Measurements from ENCODE around the gene EPHB4. TPM values are rescaled to one million over a fixed set of nuclear protein-coding genes. Genes with fewer than 3 reads are reported as not detected.
"Not testable (repeated sequence)": the region's sequence is repeated elsewhere in the genome, so short reads cannot be mapped to it uniquely, and the experiment has no call there.

Gene EPHB4
- total RNA-seq, 1 donor from 2014 or later = 88.9 TPM

GRCh38 chr7:100812729-100813128, 14.6 kb downstream of the EPHB4 start:
- Mint-ChIP-seq H3K4me1 (ENCODE audit: unreplicated experiment) (no peaks in the 10 kb centered on the region), H3K27me3 (ENCODE audit: unreplicated experiment) (no peaks in the 10 kb centered on the region), H3K9me3 (ENCODE audit: unreplicated experiment) (no peaks in the 10 kb centered on the region), H3K4me3 (ENCODE audit: unreplicated experiment) (no peak overlapping the region), H3K36me3 (ENCODE audit: unreplicated experiment) (peaks cover 51% of the 10 kb centered on the region), H3K27ac (ENCODE audit: unreplicated experiment) (no peak overlapping the region)
- TF ChIP-seq, protein P1, sequence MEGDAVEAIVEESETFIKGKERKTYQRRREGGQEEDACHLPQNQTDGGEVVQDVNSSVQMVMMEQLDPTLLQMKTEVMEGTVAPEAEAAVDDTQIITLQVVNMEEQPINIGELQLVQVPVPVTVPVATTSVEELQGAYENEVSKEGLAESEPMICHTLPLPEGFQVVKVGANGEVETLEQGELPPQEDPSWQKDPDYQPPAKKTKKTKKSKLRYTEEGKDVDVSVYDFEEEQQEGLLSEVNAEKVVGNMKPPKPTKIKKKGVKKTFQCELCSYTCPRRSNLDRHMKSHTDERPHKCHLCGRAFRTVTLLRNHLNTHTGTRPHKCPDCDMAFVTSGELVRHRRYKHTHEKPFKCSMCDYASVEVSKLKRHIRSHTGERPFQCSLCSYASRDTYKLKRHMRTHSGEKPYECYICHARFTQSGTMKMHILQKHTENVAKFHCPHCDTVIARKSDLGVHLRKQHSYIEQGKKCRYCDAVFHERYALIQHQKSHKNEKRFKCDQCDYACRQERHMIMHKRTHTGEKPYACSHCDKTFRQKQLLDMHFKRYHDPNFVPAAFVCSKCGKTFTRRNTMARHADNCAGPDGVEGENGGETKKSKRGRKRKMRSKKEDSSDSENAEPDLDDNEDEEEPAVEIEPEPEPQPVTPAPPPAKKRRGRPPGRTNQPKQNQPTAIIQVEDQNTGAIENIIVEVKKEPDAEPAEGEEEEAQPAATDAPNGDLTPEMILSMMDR (IDR thresholded peaks at IDR 0.05) = no peak
- DNase-seq (ENCODE audit: extremely low spot score, unreplicated experiment) = no peak

DNA sequence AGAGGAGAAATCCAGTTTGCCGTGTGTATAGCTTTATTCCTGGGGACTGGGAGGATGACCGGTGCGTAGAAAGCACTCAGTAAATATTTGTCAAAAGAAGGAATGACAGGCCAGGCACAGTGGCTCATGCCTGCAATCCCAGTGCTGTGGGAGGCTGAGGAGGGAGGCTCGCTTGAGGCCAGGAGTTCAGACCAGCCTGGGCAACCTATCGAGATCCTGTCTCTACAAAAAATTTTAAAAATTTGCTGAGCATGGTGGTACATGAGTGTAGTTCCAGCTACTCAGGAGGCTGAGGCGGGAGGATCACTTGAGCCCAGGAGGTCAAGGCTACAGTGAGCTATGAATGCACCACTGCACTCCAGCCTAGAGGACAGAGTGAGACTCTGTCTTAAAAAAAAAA, 15.8 kb downstream of the EPHB4 start:
- H3K27ac Mint-ChIP-seq (ENCODE audit: unreplicated experiment) = no peak overlapping the region
- no peaks in the 10 kb centered on the region for H3K9me3 Mint-ChIP-seq (ENCODE audit: unreplicated experiment)
- peaks cover 55% of the 10 kb centered on the region for H3K36me3 Mint-ChIP-seq (ENCODE audit: unreplicated experiment)
- H3K4me1 Mint-ChIP-seq (ENCODE audit: unreplicated experiment) = no peaks in the 10 kb centered on the region
- H3K27me3 Mint-ChIP-seq (ENCODE audit: unreplicated experiment) = no peaks in the 10 kb centered on the region
- H3K4me3 Mint-ChIP-seq (ENCODE audit: unreplicated experiment) = no peak overlapping the region
- DNase-seq (ENCODE audit: extremely low spot score, unreplicated experiment) = no peak
- TF ChIP-seq, protein P1 (IDR thresholded peaks at IDR 0.05) = no peak

DNA sequence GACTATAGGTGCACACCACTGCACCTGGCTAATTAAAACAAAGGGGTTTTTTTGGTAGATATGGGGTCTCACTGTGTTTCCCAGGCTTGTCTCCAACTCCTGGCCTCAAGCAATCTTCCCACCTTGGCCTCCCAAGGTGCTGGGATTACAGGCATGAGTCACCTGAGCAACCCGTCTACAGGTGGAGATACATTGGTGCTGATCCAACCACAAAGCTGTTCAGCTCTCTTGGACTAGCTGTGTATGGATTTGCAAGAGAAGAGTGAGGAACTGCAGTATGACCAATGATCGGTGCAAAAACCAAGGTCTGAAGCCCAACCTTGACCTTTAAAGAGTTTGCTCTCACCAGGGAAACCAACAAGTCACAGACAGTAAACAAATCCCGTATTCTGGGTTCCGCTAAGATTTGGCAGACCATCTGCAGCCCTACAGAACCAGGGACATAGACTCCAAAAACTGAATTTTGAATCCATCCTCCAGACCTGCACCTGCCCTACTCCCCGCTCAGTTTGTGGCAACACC, 18.9 kb downstream of the EPHB4 start:
- Mint-ChIP-seq H3K36me3 (ENCODE audit: unreplicated experiment) (peaks cover 51% of the 10 kb centered on the region), H3K4me1 (ENCODE audit: unreplicated experiment) (peaks cover 12% of the 10 kb centered on the region), H3K4me3 (ENCODE audit: unreplicated experiment) (no peak overlapping the region), H3K9me3 (ENCODE audit: unreplicated experiment) (no peaks in the 10 kb centered on the region), H3K27ac (ENCODE audit: unreplicated experiment) (no peak overlapping the region), H3K27me3 (ENCODE audit: unreplicated experiment) (no peaks in the 10 kb centered on the region)
- TF ChIP-seq, protein P1 (IDR thresholded peaks at IDR 0.05) = no peak
- DNase-seq (ENCODE audit: extremely low spot score, unreplicated experiment) = no peak

DNA sequence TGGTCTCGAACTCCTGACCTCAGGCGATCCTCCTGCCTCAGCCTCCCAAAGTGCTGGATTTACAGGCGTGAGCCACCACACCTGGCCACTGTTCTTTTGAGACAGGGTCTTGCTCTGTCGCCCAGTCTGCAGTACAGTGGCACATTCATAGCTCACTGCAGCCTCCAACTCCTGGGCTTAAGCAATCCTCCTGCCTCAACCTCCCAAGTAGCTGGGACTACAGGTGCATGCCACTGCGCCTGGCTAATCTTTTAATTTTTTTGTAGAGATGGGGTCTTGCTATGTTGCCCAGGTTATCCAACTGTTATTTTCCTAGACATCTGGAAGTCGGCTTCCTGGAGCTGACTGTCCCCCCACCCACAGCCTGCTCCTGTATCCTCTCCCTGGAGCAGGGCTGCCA, 20.4 kb downstream of the EPHB4 start:
- not testable (repeated sequence) for H3K27me3 Mint-ChIP-seq (ENCODE audit: unreplicated experiment); H3K9me3 Mint-ChIP-seq (ENCODE audit: unreplicated experiment); H3K27ac Mint-ChIP-seq (ENCODE audit: unreplicated experiment); H3K4me3 Mint-ChIP-seq (ENCODE audit: unreplicated experiment); DNase-seq (ENCODE audit: extremely low spot score, unreplicated experiment)
- Mint-ChIP-seq H3K4me1 (ENCODE audit: unreplicated experiment) (peaks cover 27% of the 10 kb centered on the region), H3K36me3 (ENCODE audit: unreplicated experiment) (peaks cover 46% of the 10 kb centered on the region)

DNA sequence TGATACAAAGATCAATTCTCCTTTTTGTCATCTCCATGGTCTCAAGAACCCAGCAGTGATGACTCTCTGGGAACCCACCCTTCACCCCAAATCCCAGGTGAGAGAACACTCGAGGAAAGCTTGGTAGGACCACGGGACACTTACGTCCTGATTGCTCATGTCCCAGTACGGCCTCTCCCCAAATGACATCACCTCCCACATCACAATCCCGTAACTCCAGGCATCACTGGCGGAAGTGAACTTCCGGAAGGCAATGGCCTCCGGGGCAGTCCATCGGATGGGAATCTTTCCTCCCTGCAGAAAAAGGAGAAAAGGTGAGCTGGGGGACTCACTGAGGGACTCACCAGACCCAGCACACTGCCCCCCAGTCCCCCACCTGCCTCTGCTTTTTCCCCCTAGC, 21.0 kb downstream of the EPHB4 start:
- no peak overlapping the region for H3K27ac Mint-ChIP-seq (ENCODE audit: unreplicated experiment)
- peaks cover 43% of the 10 kb centered on the region for H3K36me3 Mint-ChIP-seq (ENCODE audit: unreplicated experiment)
- peaks cover 32% of the 10 kb centered on the region for H3K4me1 Mint-ChIP-seq (ENCODE audit: unreplicated experiment)
- no peak overlapping the region for H3K4me3 Mint-ChIP-seq (ENCODE audit: unreplicated experiment)
- DNase-seq (ENCODE audit: extremely low spot score, unreplicated experiment) = no peak
- H3K9me3 Mint-ChIP-seq (ENCODE audit: unreplicated experiment) = no peaks in the 10 kb centered on the region
- TF ChIP-seq, protein P1 (IDR thresholded peaks at IDR 0.05) = no peak
- no peaks in the 10 kb centered on the region for H3K27me3 Mint-ChIP-seq (ENCODE audit: unreplicated experiment)
